GM15510 (cell line): Measurements from ENCODE around the gene KRTAP17-1.

Experiments used
- POLR2A ChIP-seq: IDR thresholded peaks from 3 replicates; pipeline ENCODE4 v1.6.1; 2011; ENCODE audit warnings: borderline replicate concordance; ENCODE audit not compliant: insufficient read length; ENCODE audit errors: extremely low read depth

Gene KRTAP17-1

GRCh38 chr17:41324180-41325075 is 8.9 kb upstream of the KRTAP17-1 start:
- no peak for TF ChIP-seq POLR2A

DNA sequence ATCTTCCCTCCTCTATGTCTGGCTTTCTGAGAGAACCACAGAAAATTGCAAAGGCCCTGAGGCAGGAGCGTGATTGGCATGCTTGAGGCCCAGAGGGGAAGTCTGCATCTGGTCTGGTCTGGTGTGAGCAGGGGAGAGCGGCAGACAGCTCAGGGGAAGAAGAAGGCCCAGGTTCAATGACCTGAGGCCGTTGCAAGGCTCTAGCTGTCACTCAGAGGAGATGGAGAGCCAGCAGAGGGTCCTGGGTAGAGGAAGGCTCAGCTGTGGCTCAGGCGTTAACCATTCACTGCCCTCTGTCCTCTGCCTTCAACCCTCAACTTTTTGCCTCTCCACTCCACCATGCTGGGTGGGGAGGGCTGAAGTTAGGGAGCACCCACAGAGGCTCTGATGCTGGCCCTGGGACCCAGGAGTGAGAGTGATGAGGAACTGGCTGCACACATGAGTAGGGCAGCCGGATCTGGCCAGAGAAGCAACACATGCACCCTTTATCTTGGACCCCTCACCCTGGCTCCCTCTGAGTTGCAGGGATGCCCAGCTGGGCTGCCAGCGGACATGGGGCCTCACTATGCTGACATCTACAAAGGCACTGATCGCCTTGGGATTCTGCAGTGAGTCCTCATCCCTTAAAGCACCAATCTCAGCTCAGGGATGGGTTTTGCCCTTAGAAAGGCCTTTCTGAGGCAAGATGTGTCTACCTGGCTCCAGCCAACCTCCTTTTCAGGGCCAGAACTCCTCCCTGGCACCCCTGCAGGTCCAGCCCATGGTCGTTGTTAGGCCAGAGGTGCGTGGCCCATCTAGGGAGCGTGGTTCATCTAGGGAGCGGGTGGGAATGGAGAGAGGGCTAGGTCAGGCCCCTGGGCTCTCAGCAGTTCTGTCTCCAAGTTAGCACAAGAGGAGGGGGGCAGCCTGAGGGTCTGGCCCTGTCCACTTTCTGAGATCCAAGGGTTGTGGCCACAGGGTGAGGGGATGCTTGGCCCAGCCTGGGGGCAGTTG is 7.7 kb upstream of the KRTAP17-1 start:
- no peak for TF ChIP-seq POLR2A

- no peak for TF ChIP-seq POLR2A
Measured at GRCh38 chr17:41322094-41322902, 6.8 kb upstream of the KRTAP17-1 start.

- TF ChIP-seq POLR2A: no peak
Measured at GRCh38 chr17:41318231-41318630, 2.7 kb upstream of the KRTAP17-1 start.

DNA sequence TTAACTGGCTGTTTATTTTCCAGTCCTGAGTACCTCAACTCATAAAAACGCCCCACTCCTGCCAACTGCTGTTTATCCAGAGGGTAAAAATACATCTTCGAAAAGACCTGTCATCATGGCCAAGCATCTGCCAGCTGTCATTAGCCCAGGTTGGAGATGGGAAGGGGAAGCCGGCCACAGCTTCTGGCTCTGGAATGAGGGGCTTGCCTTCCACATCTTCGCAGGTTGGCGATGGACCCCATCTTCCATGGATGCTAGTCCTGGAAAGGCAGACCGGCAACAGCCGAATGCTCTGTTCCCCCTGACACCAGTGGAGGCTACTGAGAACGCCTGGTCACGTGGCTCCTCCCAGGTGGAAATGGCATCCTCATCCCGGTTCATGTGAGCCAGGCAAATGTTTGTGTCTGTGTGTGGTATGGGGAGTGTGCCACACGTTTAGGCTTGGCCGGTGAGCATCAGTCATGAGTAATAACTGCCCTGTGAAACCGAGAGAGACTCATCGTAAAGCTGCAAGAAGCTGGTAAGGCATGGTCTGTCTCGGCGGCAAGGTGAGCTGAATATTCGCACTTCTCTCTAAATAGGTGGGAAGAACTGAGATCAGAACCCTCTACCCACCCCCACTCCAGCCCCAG is 420 bp upstream of the KRTAP17-1 start:
- no peak for TF ChIP-seq POLR2A

- no peak for TF ChIP-seq POLR2A
Measured at GRCh38 chr17:41311111-41311510, 4.4 kb downstream of the KRTAP17-1 start.

DNA sequence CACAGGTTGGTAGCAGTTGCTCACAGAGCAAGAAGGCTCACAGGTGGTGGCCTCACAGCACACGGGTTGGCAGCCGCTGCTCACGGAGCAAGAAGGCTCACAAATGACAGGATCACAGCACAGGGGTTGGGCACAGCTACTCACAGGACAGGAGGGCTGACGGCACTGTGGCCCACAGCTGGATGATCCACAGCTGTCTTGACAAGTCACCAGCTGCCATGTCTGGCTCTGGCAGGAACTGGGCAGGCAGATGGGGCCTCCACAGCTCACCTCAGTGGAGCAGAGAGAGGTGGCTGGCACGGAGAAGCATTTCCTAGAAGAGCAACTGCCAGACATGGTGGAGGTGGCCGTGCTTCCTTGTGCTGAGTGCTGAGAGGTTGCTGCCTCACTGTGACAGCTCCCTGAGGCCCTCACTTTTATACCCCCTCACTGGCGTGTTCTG is 6.6 kb downstream of the KRTAP17-1 start, which contains the start of gene KRTAP16-1:
KRTAP16-1 (minus strand) TSS at position 392 of the 442 bp plus-strand sequence; CDS start at position 336, 56 bp downstream.
- TF ChIP-seq POLR2A: no peak

GRCh38 chr17:41308251-41308917 is 7.1 kb downstream of the KRTAP17-1 start:
- no peak for TF ChIP-seq POLR2A

DNA sequence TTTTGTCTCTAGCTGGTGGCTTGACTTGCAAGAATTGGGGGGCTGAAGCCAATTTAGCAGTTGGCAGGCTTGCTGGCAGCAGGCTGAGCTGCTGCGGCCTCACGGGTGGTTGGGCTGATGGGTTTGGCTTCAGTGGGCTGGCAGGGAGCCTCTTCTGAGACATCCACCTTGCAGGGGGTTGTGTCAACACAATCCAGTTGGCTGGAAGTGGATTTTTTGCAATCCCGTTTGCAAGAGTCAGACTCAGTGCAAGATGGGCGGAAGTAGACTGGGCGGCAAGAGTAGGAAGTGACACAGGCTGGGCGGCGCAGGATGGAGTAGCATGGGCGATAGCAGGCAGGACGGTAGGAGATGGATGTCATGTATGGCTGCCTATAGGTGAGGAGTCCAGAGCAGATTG is 7.9 kb downstream of the KRTAP17-1 start:
- TF ChIP-seq POLR2A: no peak

GRCh38 chr17:41304091-41304490 is 11.4 kb downstream of the KRTAP17-1 start:
- TF ChIP-seq POLR2A: no peak

DNA sequence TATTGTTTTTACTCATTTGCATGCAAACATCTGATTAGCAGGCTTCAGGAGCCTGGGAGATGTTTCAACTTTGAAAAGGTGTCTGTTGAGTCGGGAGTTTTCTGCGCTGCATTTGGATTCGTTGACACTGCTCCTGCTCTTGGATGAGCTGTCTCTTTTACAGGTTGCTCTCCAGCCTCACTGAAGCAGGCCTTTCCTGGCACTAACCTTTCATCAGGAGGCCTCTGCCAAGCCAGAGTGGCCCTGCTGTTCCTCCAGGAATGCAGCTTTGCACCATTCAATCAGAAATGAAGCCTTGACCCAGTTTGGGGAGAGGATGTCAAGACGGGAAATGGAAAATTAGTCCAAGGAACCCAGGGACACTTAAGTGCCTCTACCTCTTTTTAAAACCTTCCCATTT is 12.5 kb downstream of the KRTAP17-1 start:
- no peak for TF ChIP-seq POLR2A

- no peak for TF ChIP-seq POLR2A
Measured at GRCh38 chr17:41301916-41302901, 13.3 kb downstream of the KRTAP17-1 start, which contains the start of gene KRTAP29-1. Gene KRTAP29-1 (minus strand): TSS chr17:41302851. CDS start chr17:41302851, 0 bp downstream.

GRCh38 chr17:41301204-41301790 is 14.2 kb downstream of the KRTAP17-1 start:
- TF ChIP-seq POLR2A: no peak
